NCI-H345 treated with DMSO at 0.1 percent for 48 hours (cell line): Measurements from ENCODE around the gene OSBPL9.
"Not testable (repeated sequence)": the region's sequence is repeated elsewhere in the genome, so short reads cannot be mapped to it uniquely, and the experiment has no call there.

Experiments used
- DNase-seq: peaks from one replicate; lab custom pipeline; 2025; ENCODE audit not compliant: unreplicated experiment; lab: John Stamatoyannopoulos, UW

Gene OSBPL9

GRCh38 chr1:51776408-51776807 is 159.5 kb downstream of the OSBPL9 start:
- DNase-seq = no peak

GRCh38 chr1:51780927-51781326 is 164.0 kb downstream of the OSBPL9 start:
- no peak for DNase-seq

GRCh38 chr1:51784997-51785421 is 168.1 kb downstream of the OSBPL9 start:
- no peak for DNase-seq

GRCh38 chr1:51788938-51789337 is 172.0 kb downstream of the OSBPL9 start:
- no peak for DNase-seq

- no peak for DNase-seq
These were observed 172.4 kb downstream of the OSBPL9 start for GRCh38 chr1:51789342-51789741.

GRCh38 chr1:51790385-51790784 is 173.5 kb downstream of the OSBPL9 start:
- DNase-seq = no peak

- DNase-seq = no peak
These were observed 175.0 kb downstream of the OSBPL9 start for GRCh38 chr1:51791888-51792287.

GRCh38 chr1:51792864-51793263 is 176.0 kb downstream of the OSBPL9 start:
- no peak for DNase-seq

- DNase-seq = no peak
These were observed 177.4 kb downstream of the OSBPL9 start for GRCh38 chr1:51794260-51794659.

- no peak for DNase-seq
These were observed 178.0 kb downstream of the OSBPL9 start for GRCh38 chr1:51794868-51795267.

- DNase-seq = no peak
These were observed 182.5 kb downstream of the OSBPL9 start for GRCh38 chr1:51799372-51799771.

GRCh38 chr1:51814513-51814912 is 197.6 kb downstream of the OSBPL9 start:
- DNase-seq = no peak

- no peak for DNase-seq
These were observed 201.6 kb downstream of the OSBPL9 start for GRCh38 chr1:51818487-51818886.

- not testable (repeated sequence) for DNase-seq
These were observed 202.1 kb downstream of the OSBPL9 start for GRCh38 chr1:51819021-51819420.

- DNase-seq = no peak
These were observed 202.9 kb downstream of the OSBPL9 start for GRCh38 chr1:51819810-51820209.

GRCh38 chr1:51829058-51829457 is 212.2 kb downstream of the OSBPL9 start:
- DNase-seq = no peak

GRCh38 chr1:51833700-51834099 is 216.8 kb downstream of the OSBPL9 start:
- no peak for DNase-seq

GRCh38 chr1:51837243-51837642 is 220.4 kb downstream of the OSBPL9 start:
- DNase-seq = no peak
